MM.1S (cell line): ENCODE results near the gene EBF3.

Source experiments
- DNase-seq: peaks from one replicate; pipeline ENCODE4 v3.0.0-alpha.2; 2015
- H2AFZ ChIP-seq: fragments of 300-600 bp; sonication (generic); 2 replicates; pipeline ENCODE4 v1.6.0; 2016; ENCODE audit warnings: antibody characterized with exemption, low read length
- H3F3A ChIP-seq: fragments of 300-600 bp; sonication (generic); 2 replicates; pipeline ENCODE4 v1.6.1; 2016; ENCODE audit warnings: mild to moderate bottlenecking, antibody characterized with exemption, low read length, moderate library complexity, mixed read lengths; ENCODE audit not compliant: insufficient read depth
- H3K27ac ChIP-seq: fragments of 300-600 bp; sonication (generic); 2 replicates; pipeline ENCODE4 v1.5.1; 2016; ENCODE audit warnings: mild to moderate bottlenecking, low read length
- H3K27me3 ChIP-seq: fragments of 300-600 bp; sonication (generic); replicated peaks from 2 replicates; pipeline ENCODE4 v1.6.0; 2016; ENCODE audit warnings: low read length; ENCODE audit not compliant: insufficient read depth
- H3K36me3 ChIP-seq: fragments of 300-600 bp; sonication (generic); replicated peaks from 2 replicates; pipeline ENCODE4 v1.6.1; 2016; ENCODE audit warnings: mild to moderate bottlenecking, low read length, mixed read lengths; ENCODE audit not compliant: insufficient read depth
- H3K4me1 ChIP-seq: fragments of 300-600 bp; sonication (generic); 2 replicates; pipeline ENCODE4 v1.6.1; 2016; ENCODE audit warnings: low read length, mixed read lengths
- H3K4me2 ChIP-seq: fragments of 300-600 bp; sonication (generic); 2 replicates; pipeline ENCODE4 v1.6.0; 2016; ENCODE audit warnings: low read depth, low read length
- H3K4me3 ChIP-seq: fragments of 300-600 bp; sonication (generic); 2 replicates; pipeline ENCODE4 v1.5.1; 2016; ENCODE audit warnings: low read length, mixed read lengths
- H3K79me2 ChIP-seq: fragments of 300-600 bp; sonication (generic); 2 replicates; pipeline ENCODE4 v1.6.1; 2016; ENCODE audit warnings: mixed run types, low read length, mixed read lengths
- H3K9ac ChIP-seq: fragments of 300-600 bp; sonication (generic); 2 replicates; pipeline ENCODE4 v1.6.1; 2016; ENCODE audit warnings: low read length, mixed read lengths
- H3K9me2 ChIP-seq: fragments of 300-600 bp; sonication (generic); replicated peaks from 2 replicates; pipeline ENCODE4 v1.6.1; 2016; ENCODE audit warnings: mild to moderate bottlenecking, low read length, mixed read lengths; ENCODE audit not compliant: insufficient read depth
- H3K9me3 ChIP-seq: fragments of 300-600 bp; sonication (generic); replicated peaks from 2 replicates; pipeline ENCODE4 v1.6.1; 2016; ENCODE audit warnings: mild to moderate bottlenecking, low read length, mixed read lengths; ENCODE audit not compliant: insufficient read depth
- H4K20me1 ChIP-seq: fragments of 300-600 bp; sonication (generic); 2 replicates; pipeline ENCODE4 v1.6.1; 2016; ENCODE audit warnings: mild to moderate bottlenecking, low read length, moderate library complexity, mixed read lengths; ENCODE audit not compliant: insufficient read depth
- CTCF ChIP-seq: fragments of 300-600 bp; sonication (generic); IDR thresholded peaks from 2 replicates; pipeline ENCODE4 v1.5.1; 2016; ENCODE audit warnings: antibody characterized with exemption, low read length, mixed read lengths
- EZH2 ChIP-seq: fragments of 300-600 bp; sonication (generic); optimal IDR thresholded peaks from 2 replicates; pipeline ENCODE3; 2017; ENCODE audit warnings: low read depth, mild to moderate bottlenecking, antibody characterized with exemption, low read length, mixed read lengths
- EZH2phosphoT487 ChIP-seq: fragments of 300-600 bp; sonication (generic); IDR thresholded peaks from 2 replicates; pipeline ENCODE4 v1.6.1; 2018; ENCODE audit warnings: antibody characterized with exemption, low read length

Gene EBF3

GRCh38 chr10:129896136-129896859 is 67.8 kb downstream of the EBF3 start:
- no peaks in the 10 kb centered on the region for H3F3A ChIP-seq
- H3K9me2 ChIP-seq = no peaks in the 10 kb centered on the region
- no peaks in the 10 kb centered on the region for H3K9me3 ChIP-seq
- H3K4me1 ChIP-seq = no peaks in the 10 kb centered on the region
- no peak overlapping the region for H3K27ac ChIP-seq
- peaks cover 15% of the 10 kb centered on the region for H3K27me3 ChIP-seq
- DNase-seq = no peak
- H3K9ac ChIP-seq = no peak overlapping the region
- H4K20me1 ChIP-seq = no peaks in the 10 kb centered on the region
- H3K79me2 ChIP-seq = no peaks in the 10 kb centered on the region
- H2AFZ ChIP-seq = no peak overlapping the region
- TF ChIP-seq EZH2phosphoT487 (no peak), EZH2 (no peak), CTCF (no peak)
- H3K4me3 ChIP-seq = no peak overlapping the region
- H3K4me2 ChIP-seq = no peak overlapping the region
- no peaks in the 10 kb centered on the region for H3K36me3 ChIP-seq

- no peaks in the 10 kb centered on the region for H3K36me3 ChIP-seq
- H3K27me3 ChIP-seq = peaks cover 17% of the 10 kb centered on the region
- no peak for DNase-seq
- H3K9me3 ChIP-seq = no peaks in the 10 kb centered on the region
- no peak overlapping the region for H3K27ac ChIP-seq
- TF ChIP-seq EZH2phosphoT487 = no peak
- no peak for TF ChIP-seq EZH2
- TF ChIP-seq CTCF = no peak
- no peak overlapping the region for H2AFZ ChIP-seq
- H3K79me2 ChIP-seq = no peaks in the 10 kb centered on the region
- H3K4me3 ChIP-seq = no peak overlapping the region
- no peak overlapping the region for H3K4me2 ChIP-seq
- H3K9me2 ChIP-seq = no peaks in the 10 kb centered on the region
- H3K4me1 ChIP-seq = no peaks in the 10 kb centered on the region
- no peak overlapping the region for H3K9ac ChIP-seq
- no peaks in the 10 kb centered on the region for H3F3A ChIP-seq
- H4K20me1 ChIP-seq = no peaks in the 10 kb centered on the region
Measured at GRCh38 chr10:129895811-129896135, 68.3 kb downstream of the EBF3 start.

- Histone ChIP-seq H3K36me3 (no peaks in the 10 kb centered on the region), H3K9ac (no peak overlapping the region), H3K27me3 (peaks cover 17% of the 10 kb centered on the region), H3K4me3 (no peak overlapping the region), H4K20me1 (no peaks in the 10 kb centered on the region), H3K4me2 (no peak overlapping the region), H2AFZ (no peak overlapping the region), H3K9me3 (no peaks in the 10 kb centered on the region), H3K27ac (no peak overlapping the region), H3K4me1 (no peaks in the 10 kb centered on the region), H3K9me2 (no peaks in the 10 kb centered on the region), H3K79me2 (no peaks in the 10 kb centered on the region), H3F3A (no peaks in the 10 kb centered on the region)
- TF ChIP-seq CTCF (no peak), EZH2 (no peak), EZH2phosphoT487 (no peak)
- no peak for DNase-seq
Measured at GRCh38 chr10:129894698-129895097, 69.4 kb downstream of the EBF3 start.
